Measurements from ENCODE around the gene CEP63. TPM values are rescaled to one million over a fixed set of nuclear protein-coding genes. Genes with fewer than 3 reads are reported as not detected.

The CEP63 gene
- total and polyA plus RNA-seq, 9 of the 15 experiments (the other 6 are each of a cell fraction or from before 2014, with no cell fraction given): 5.1 to 17.8 (median 10.6) TPM

GRCh38 chr3:134543113-134543512 is 57.3 kb downstream of the CEP63 start:
- ATAC-seq: no peak

More at GRCh38 chr3:134543113-134543512, 57.3 kb downstream of the CEP63 start:
- no peaks in the 10 kb centered on the region for H3K36me3 ChIP-seq (ENCODE audit: control insufficient read depth, insufficient read depth, low read length)
- WGBS (ENCODE audit: insufficient coverage, low coverage, missing lambda C conversion rate): 85% methylated on average over 3 of the region's 3 CpGs
- H3K9me3 ChIP-seq (replicated peaks; ENCODE audit: control insufficient read depth, insufficient read depth, low read depth, low read length): no peaks in the 10 kb centered on the region
- H3K27me3 ChIP-seq (ENCODE audit: control insufficient read depth in 2 of 2, insufficient read depth in 2 of 2, low read length in 2 of 2): no peaks in the 10 kb centered on the region
- H3K4me3 ChIP-seq: no peak overlapping the region
- POLR2A ChIA-PET: interaction anchor here (0.6 kb wide), 1 partner anchor 1156 kb away, joined by 3 read pairs; no protein-coding TSS in a partner anchor
- FAIRE-seq (no peak), DNase-seq (ENCODE audit: extremely low read depth in 1 of 4, low spot score in 3 of 4) (no peak)
- no peaks in the 10 kb centered on the region for H3K4me1 ChIP-seq (replicated peaks in 1 of 2; ENCODE audit: control insufficient read depth in 2 of 2, insufficient read depth in 2 of 2, low read length in 2 of 2)
- TF ChIP-seq ZBTB1 (CRISPR knock-in tag; IDR thresholded peaks at IDR 0.05; ENCODE audit: borderline replicate concordance, low read depth): no peak
- TF ChIP-seq MYC (IDR thresholded peaks at IDR 0.05; ENCODE audit: low read depth, low read length): no peak
- TF ChIP-seq MYC (CRISPR knock-in tag; IDR thresholded peaks at IDR 0.05; ENCODE audit: borderline replicate concordance, low read depth): no peak
- no peak for TF ChIP-seq PBX2 (CRISPR knock-in tag; IDR thresholded peaks at IDR 0.05; ENCODE audit: low read depth)
- TF ChIP-seq PBX2 (tag; conservative IDR thresholded peaks at IDR 0.05; ENCODE audit: low read depth): no peak
- no peak for TF ChIP-seq WHSC1 (IDR thresholded peaks at IDR 0.05; ENCODE audit: low read length)
- no peaks in the 10 kb centered on the region for H4K20me1 ChIP-seq (replicated peaks; ENCODE audit: control insufficient read depth, insufficient read depth, low read length)
- no TSS peak for BruUV-seq (replicated peaks)
- no peak overlapping the region for H3K9ac ChIP-seq (ENCODE audit: insufficient read depth in 1 of 2, low read depth in 2 of 2, low read length in 2 of 2)
- no peak overlapping the region for H3K4me2 ChIP-seq (ENCODE audit: insufficient read depth, low read length)
- H3K9me1 ChIP-seq (ENCODE audit: control insufficient read depth, insufficient read depth, low read length): no peaks in the 10 kb centered on the region
- H2AFZ ChIP-seq (ENCODE audit: low read depth, low read length): no peak overlapping the region
- no peak overlapping the region for H3K27ac ChIP-seq (ENCODE audit: extremely low read depth, low read depth, low read length)
- in situ Hi-C loops (cut with MboI) (no loop called here), intact Hi-C loops (cut with micrococcal nuclease) (no loop called here)
- no peaks in the 10 kb centered on the region for H3K79me2 ChIP-seq (ENCODE audit: control insufficient read depth, insufficient read depth, low read length)
- CTCF ChIA-PET (ENCODE audit: low intra/inter-chr PET ratio): no interaction called here
